Measurements from ENCODE around the gene OR13J1. TPM values are rescaled to one million over a fixed set of nuclear protein-coding genes. Genes with fewer than 3 reads are reported as not detected.

The OR13J1 gene, protein sequence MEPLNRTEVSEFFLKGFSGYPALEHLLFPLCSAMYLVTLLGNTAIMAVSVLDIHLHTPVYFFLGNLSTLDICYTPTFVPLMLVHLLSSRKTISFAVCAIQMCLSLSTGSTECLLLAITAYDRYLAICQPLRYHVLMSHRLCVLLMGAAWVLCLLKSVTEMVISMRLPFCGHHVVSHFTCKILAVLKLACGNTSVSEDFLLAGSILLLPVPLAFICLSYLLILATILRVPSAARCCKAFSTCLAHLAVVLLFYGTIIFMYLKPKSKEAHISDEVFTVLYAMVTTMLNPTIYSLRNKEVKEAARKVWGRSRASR
- total RNA-seq: not detected in 2 replicates

GRCh38 chr9:35870351-35870923 is at the start of gene OR13J1:
TSS of gene OR13J1 (minus strand) at chr9:35870401. CDS start at chr9:35870401, 0 bp downstream.

DNA sequence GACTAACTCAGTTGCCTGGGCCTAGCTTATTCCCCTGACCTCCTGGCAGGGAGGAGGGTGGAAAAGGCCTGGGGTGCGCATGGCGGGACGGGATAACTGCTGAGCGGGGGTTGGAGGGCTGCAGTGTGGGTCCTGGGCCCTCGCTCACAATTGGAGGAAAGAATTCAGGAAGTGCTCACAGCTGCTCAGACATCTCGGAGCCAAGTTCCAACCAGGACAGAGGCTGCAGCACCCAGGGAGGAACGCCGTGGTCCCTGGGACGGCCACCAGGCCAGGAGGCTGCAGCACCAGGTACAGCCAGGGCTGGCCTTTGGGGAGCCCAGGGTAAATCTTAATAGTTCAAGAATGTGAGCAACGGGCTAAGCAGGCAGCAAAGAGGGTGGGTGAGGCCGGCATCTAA is 39.1 kb upstream of the OR13J1 start, which contains the start of gene SPAAR:
Gene SPAAR, plus strand, starts transcription at position 217 of the 400 bp plus-strand sequence. CDS start 974 bp downstream, outside the sequence.

GRCh38 chr9:35905912-35906679 is 35.9 kb upstream of the OR13J1 start, which contains the start of gene HRCT1:
TSS of gene HRCT1 (plus strand) at chr9:35906202. CDS start at chr9:35906288, 86 bp downstream.

DNA sequence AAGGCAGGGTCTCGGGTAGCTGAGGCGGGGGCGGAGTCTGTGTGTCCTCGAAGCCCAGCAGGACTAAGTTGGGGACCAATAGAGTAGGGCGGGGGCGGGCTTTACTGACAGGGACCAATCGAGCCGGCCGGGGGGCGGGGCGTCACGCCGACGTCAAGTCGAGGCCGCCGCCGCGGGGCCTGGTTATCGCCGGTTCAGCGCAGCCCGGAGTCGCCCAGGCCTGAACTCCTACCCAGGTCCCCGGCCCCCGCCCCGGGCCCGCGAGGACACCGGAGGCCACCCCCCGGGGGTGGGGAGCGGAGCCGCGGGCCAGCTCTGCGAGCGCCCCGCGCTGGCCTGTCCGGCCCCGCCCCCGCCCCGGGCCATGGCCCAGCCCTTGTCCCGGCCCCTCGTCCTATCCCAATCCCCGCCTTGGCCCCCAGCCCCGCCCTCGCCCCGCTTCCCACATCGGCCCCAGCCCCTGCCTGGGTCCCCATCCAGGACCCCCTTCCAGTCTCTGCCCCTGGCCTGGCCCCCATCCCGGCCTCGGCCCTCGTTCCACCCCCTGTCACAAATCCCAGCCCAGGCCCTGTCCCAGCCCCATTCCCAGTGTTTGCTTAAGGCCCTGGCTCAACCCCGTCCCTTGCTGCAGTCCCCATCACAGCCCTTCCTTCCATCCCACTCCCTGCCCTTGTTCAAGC is 41.0 kb downstream of the OR13J1 start, which contains the start of gene TMEM8B:
Gene TMEM8B, plus strand, starts transcription at position 145 of the 680 bp plus-strand sequence. Its CDS starts 220 bp downstream, at position 365.

GRCh38 chr9:35828716-35829083 is 41.5 kb downstream of the OR13J1 start, which contains the start of gene FAM221B:
TSS of gene FAM221B (minus strand) at chr9:35828732. CDS start at chr9:35826161, 2,571 bp downstream.

Other genes with a start within 250 kb of the OR13J1 start
- not detected in 2 replicates for gene SIT1, start 219.5 kb downstream of the OR13J1 start, total RNA-seq
- gene RMRP, start 212.4 kb downstream of the OR13J1 start, total RNA-seq: 120,014 and 177,404 TPM in 2 replicates
- gene CCDC107, start 212.1 kb downstream of the OR13J1 start, total RNA-seq: 11.4 and 15.2 TPM in 2 replicates
- 0.17 and 0.33 TPM in 2 replicates for gene ARHGEF39, start 205.2 kb downstream of the OR13J1 start, total RNA-seq
- 0.09 TPM in 1 of 2 replicates, not detected in the other for gene CA9, start 196.5 kb downstream of the OR13J1 start, total RNA-seq
- gene TPM2, start 180.5 kb downstream of the OR13J1 start, total RNA-seq: 5.7 and 12.2 TPM in 2 replicates
- gene TLN1, start 138.2 kb downstream of the OR13J1 start, total RNA-seq: 252 and 274 TPM in 2 replicates
- gene CREB3, start 137.7 kb downstream of the OR13J1 start, total RNA-seq: 33.7 and 42.5 TPM in 2 replicates
- 41.3 and 66.4 TPM in 2 replicates for gene GBA2, start 121.2 kb downstream of the OR13J1 start, total RNA-seq
- gene RGP1, start 121.1 kb downstream of the OR13J1 start, total RNA-seq: 9.5 and 13.0 TPM in 2 replicates
- gene MSMP, start 116.1 kb downstream of the OR13J1 start, total RNA-seq: 39.4 and 57.2 TPM in 2 replicates
- gene NPR2, start 78.8 kb downstream of the OR13J1 start, total RNA-seq: 0.43 and 0.98 TPM in 2 replicates
- gene SPAG8, start 58.1 kb downstream of the OR13J1 start, total RNA-seq: not detected in 2 replicates
- gene HINT2, start 55.4 kb downstream of the OR13J1 start, total RNA-seq: 4.6 and 5.7 TPM in 2 replicates
- not detected in 2 replicates for gene FAM221B, start 41.7 kb downstream of the OR13J1 start, total RNA-seq
- 0.11 and 0.17 TPM in 2 replicates for gene TMEM8B, start 41.2 kb downstream of the OR13J1 start, total RNA-seq
- 0.43 and 0.98 TPM in 2 replicates for gene HRCT1, start 35.8 kb upstream of the OR13J1 start, total RNA-seq
- gene SPAAR, start 39.1 kb upstream of the OR13J1 start, total RNA-seq: 1.0 and 1.4 TPM in 2 replicates
- gene OR2S2, start 87.8 kb upstream of the OR13J1 start, total RNA-seq: not detected in 2 replicates
- 29.6 and 29.9 TPM in 2 replicates for gene RECK, start 166.5 kb upstream of the OR13J1 start, total RNA-seq

All from dermis lymphatic vessel endothelial cell (primary cell).